Erythroblast (primary cell): ENCODE results near the gene ADAP1.

Experiments used
- DNase-seq, 2 experiments: peaks; one replicate each; lab custom pipeline; 2025; lab: John Stamatoyannopoulos, UW
- GATA1 ChIP-seq: IDR thresholded peaks from 2 replicates; pipeline ENCODE4 v1.6.1; 2011; ENCODE audit warnings: low read depth, mild to moderate bottlenecking, control low read depth, low read length, moderate library complexity
- POLR2A ChIP-seq: IDR thresholded peaks from 2 replicates; pipeline ENCODE4 v1.6.1; 2011; ENCODE audit warnings: mild to moderate bottlenecking, low read length

The ADAP1 gene

DNA sequence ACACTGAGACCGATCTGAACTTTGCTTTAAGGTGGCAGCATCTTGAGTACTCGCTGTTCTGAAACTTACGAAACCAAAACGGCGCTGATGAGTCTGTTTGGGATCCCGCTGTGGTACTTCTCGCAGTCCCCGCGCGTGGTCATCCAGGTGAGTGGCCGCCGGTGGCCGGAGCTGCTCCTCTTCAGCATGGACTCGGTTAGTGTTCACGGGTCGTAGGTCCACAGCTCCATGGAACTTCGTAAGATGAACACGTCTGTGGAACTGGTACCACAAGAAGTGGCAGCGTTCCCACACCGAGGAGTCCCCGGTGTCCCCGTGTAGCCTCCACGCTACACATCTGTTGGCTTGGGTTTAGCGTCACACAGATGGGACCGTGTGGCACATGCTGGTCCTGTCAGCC lies 88.6 kb downstream of the ADAP1 start:
- DNase-seq, result no peak
- TF ChIP-seq GATA1 (no peak), POLR2A (no peak)

DNA sequence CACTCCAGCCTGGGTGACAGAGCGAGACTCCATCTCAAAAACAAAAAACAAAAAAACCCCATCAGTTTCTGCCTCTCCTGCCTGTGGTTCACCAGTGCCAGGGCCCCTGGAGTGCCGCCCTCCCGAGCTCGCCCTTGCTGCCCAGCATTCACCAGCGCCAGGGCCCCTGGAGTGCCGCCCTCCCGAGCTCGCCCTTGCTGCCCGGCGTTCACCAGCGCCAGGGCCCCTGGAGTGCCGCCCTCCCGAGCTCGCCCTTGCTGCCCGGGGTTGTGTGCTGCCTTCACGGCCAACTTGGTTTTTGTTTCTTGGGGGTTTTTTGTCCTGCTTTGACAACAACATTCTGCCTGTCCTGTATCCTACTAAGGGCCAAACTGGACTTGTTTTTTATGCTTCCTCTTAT lies 91.4 kb downstream of the ADAP1 start:
- TF ChIP-seq POLR2A, result no peak
- no peak for TF ChIP-seq GATA1
- no peak for DNase-seq

DNA sequence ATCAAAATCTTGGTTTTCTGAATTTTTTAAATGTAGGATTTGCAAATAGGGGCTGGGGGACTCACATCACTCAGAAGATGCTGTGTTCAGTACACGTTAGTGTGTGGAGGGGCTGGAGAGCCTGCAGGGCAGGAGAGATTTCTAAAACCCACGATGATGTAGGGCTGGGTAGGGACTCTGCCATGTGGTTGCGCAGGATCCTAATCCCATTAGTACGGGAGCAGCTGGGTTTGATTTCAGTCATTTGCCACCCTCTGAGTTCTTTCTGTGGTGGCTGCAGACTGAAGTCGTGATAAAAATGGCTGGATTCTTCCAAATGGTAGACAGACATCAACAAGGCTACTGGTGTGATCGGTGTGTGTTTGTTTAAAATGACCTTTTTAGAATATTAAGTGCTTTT lies 92.3 kb downstream of the ADAP1 start:
- TF ChIP-seq POLR2A (no peak), GATA1 (no peak)
- DNase-seq, result no peak

DNA sequence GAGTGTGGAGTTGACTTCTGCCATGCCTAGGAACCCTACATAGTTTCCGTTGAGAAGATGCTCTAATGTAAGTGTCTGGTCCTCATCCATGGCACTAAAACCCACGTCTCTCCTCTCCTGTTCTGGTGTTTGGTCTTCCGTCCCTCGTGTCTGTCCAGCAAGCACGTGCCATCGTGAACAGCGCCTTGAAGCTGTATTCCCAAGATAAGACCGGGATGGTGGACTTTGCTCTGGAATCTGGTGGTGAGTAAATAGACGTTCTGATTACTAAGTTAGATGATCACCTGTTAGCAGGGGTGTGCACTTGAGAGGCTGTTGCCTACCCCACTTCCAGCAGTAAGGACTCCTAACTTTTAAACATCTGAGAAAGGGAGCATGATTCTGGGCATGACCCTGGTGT lies 93.3 kb downstream of the ADAP1 start:
- DNase-seq, result no peak
- TF ChIP-seq POLR2A, result no peak
- no peak for TF ChIP-seq GATA1

DNA sequence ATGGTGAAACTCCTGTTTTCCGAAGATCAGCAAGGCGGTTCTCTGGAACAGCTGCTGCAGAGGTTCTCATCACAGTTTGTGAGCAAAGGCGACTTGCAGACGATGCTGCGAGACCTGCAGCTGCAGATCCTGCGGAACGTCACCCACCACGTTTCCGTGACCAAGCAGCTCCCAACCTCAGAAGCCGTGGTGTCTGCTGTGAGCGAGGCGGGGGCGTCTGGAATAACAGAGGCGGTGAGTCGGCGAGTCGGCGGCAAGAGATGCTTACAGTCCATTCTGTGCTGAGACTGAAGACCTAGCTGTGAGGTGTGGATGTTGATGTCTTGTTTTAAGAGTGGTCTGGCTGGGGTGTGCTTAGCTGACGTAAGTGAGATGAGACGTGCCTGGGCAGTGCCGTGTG lies 94.3 kb downstream of the ADAP1 start:
- TF ChIP-seq POLR2A (no peak), GATA1 (no peak)

DNA sequence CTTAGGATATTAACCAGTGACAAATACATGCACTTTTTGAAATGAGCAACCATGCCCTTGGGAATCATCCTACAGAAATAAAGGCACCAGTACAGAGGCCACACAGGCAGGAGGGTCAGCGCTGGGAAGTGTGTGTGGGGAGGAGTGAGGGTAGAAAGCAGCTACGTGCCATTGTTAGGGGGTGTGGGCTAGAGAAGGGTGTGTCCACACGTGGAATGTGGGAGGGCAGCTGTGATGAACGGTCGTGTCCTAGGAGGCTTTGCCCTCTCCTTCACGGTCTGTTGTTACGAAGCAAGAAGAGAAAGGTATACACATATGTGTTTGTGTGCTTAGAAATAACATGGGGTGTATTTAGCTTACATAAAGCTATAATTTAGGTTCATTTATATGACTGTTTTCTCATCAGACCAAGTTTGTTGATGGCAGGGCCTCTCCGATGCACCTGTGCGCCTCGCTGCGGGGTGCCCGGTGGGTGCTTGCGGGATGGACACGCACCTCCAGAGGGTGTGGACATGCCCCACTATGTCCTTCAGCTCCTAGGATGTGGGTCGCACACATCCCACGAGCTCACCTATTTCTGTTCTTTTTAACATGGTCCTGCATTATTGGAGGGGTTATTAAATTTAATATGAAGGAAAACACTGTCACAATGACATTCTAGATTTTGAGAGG lies 95.0 kb downstream of the ADAP1 start:
- TF ChIP-seq GATA1, result no peak
- no peak for TF ChIP-seq POLR2A
- no peak for DNase-seq

More for the DNA sequence above, 94.3 kb downstream of the ADAP1 start:
- DNase-seq, result no peak

DNA sequence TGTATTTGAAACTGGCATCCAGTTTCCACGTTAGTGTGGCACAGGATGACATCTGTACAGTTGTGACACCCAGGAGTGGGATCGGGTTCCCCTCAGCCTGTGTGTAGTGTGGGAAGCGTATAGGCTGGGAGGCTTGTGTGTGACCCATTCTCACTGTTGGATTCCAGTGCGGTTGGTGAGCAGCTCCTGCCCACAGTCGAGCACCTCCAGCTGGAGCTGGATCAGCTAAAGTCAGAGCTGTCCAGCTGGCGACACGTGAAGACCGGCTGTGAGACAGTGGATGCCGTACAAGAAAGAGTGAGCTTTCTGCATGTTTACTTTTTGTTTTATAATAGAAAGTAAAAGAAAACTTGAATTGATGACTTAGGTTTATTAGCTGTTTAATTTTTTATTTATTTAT lies 96.8 kb downstream of the ADAP1 start:
- DNase-seq, result no peak
- TF ChIP-seq GATA1 (no peak), POLR2A (no peak)

DNA sequence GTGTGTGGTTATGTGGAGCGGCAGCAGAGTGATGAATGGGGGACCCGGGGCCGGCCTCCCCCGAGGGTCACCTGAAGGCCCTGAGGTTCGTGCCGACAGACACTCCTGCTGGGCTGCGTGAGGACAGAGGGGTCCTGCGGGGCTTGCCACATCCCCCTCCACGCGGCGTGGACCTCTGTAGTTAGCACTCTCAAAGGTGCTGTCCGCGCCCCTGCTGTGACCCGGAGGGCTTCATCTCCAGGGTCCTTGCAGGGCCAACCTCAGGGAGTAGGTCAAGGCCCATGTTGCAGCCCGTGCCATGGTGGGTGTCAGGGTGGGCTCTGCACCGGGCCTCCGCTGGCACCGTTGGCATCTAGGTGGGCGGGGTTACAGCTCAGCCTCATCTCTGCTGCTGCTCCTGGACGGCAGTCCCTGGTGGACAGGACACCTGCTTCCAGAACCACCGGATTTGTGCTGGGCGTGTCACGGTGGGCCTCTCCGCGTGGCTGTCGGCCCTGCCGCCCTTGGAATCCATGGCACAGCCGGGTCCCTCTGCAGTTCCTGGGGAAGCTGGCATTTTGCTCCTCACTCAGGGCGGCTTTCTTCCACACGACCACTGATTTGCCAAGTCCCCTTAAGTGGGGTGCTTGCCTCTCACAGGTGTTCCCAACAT lies 97.9 kb downstream of the ADAP1 start:
- TF ChIP-seq GATA1 (no peak), POLR2A (no peak)
- no peak for DNase-seq

DNA sequence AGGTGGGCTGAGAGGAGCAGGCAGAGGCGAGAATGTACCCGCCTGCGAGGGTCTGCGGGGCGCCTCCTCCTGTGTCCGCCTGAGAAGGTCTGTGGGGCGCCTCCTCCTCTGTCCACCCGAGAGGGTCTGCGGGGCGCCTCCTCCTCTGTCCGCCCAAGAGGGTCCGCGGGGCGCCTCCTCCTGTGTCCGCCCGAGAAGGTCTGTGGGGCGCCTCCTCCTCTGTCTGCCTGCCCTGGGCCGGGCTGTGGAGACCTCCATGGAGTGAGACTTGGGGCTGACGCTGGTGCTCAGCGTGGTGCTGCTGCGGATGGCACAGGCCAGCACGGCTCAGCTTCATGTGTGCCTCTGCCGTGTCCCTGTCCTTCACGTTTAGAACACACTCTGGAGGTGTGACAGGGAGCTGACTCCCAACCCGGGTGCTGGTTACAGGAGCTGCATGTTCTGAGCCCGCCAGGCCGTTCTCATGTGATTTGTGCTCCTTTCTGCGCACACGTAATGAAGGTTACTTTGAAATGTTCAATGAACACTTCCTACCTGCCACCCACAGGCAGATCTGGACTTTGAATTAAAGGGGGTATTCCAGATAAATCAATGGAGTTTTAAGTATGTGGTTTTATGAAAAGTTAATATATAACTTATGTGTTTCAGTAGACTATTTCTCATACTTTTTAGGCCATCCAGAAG lies 98.7 kb downstream of the ADAP1 start:
- TF ChIP-seq GATA1 (no peak), POLR2A (no peak)
- no peak for DNase-seq

DNA sequence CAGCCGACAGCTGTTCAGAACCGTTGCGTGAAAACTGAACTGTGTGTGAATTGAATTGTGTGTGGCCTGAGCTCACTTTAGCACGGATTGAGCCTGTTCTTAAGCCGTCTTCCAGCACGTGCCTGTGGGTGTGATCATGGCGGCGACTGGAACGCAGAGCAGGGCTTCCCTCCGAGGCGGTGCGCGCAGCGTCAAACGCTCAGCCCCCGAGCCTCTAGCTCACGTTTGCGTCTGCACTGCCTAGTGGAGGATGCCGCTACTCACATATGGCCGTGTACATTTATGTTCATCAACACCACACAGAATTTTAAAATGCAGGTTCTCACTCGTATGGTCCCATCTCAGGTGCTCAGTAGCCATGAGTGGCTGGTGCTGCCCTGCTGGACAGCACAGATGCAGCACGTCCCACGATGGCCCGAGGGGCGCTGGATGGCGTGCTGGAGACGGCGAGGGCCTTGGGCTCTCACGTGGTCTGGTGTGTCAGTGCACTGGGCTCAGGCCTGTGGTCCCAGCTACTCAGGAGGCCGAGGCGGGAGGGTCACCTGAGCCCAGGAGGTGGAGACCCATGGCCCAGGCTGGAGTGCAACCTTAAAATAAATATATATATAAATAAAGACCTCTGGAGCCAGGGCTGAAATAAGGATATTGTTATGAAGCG lies 100.2 kb downstream of the ADAP1 start:
- TF ChIP-seq POLR2A (no peak), GATA1 (no peak)
- DNase-seq, result no peak

DNA sequence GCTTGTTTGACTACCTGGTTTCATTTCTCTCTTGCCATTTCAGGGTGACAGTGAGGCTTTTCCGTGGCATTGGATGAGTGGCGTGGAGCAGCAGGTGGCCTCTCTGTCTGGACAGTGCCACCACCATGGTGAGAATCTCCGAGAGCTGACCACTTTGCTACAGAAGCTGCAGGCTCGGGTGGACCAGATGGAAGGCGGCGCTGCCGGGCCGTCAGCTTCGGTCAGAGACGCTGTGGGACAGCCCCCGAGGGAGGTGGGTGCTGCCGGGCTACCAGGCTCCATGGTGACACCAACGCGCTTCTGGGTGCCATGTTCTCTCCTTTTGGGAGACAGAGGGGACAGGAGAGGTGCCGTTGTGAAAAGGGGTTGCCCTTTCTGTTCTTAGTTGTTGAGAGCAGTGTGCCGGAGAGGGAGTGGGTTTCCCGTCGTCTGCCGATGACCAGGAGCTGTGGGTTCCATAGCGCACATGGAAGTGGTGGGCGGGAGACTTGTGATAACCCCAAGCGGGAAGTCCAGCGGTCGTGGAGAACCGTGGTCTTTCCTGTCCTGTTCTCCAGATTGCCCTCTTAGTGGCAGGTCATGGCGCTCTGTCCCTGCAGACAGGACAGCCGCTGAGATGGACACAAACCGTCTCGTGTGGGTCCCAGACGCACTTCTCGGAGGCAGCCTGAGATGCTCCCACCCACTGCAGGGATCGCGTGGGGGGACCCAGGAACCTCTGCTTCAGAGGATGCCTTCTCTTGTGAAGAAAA lies 100.9 kb downstream of the ADAP1 start:
- TF ChIP-seq POLR2A (no peak), GATA1 (no peak)
- DNase-seq, result no peak

DNA sequence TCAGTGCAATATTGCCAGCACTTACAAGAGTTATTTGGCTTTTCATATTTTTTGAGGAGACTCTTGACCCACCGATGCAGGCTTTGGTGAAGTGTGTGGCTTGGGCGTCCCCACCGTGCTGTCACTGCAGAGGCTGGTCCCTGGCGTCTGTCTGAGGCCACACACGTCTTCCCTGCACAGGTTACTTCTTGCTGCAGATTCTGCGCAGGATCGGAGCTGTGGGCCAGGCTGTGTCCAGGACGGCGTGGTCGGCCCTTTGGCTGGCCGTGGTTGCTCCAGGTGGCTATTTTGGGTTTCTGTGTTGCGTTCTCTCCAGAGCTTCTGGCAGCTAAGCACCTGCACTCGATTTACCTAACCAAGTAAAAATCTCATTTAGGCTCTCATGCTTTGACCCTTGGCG lies 103.3 kb downstream of the ADAP1 start:
- no peak for TF ChIP-seq GATA1
- TF ChIP-seq POLR2A, result no peak
- no peak for DNase-seq

DNA sequence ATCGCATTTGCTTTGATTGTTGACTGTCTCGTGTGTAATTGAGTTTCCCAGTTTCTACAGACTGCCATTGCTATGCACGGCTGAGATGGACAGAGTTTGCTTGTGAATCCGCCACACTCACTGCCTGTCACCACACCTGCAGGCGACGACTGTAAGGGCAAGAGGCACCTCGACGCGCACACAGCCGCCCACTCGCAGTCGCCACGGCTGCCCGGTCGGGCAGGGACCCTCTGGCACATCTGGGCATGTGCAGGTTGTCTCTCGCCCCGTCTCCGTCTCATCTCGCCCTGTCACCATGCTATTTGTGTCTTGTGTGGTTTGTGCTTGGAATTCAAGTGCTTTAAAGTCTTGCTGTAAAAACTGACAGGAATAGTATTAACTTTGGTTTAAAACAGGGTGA lies 104.7 kb downstream of the ADAP1 start:
- DNase-seq, result no peak
- TF ChIP-seq GATA1 (no peak), POLR2A (no peak)
